HepG2 (cell line): ENCODE results near the gene PSD. TPM values are rescaled to one million over a fixed set of nuclear protein-coding genes. Genes with fewer than 3 reads are reported as not detected.
A peak's percentile ranks its signal among the peaks of the same experiment; 100 is the strongest.

ENCODE experiments used
- ATF7 ChIP-seq, 2 experiments: fragments of 450-650 bp in 1 of 2; sonication (generic) in 1 of 2; formaldehyde crosslinking in 1 of 2; IDR thresholded peaks; 2 replicates each; pipeline versions ENCODE4 v1.4.0 to v1.6.1; 2016 to 2020; ENCODE audit warnings: antibody characterized with exemption in 1 of 2, mild to moderate bottlenecking in 1 of 2, missing genetic modification reagents in 1 of 2
- CCDC6 ChIP-seq: sonication (generic); formaldehyde crosslinking; IDR thresholded peaks from 2 replicates; pipeline ENCODE4 v1.8.1; 2022; ENCODE audit warnings: mild to moderate bottlenecking, missing genetic modification reagents, moderate library complexity
- FOXJ3 ChIP-seq: sonication (generic); formaldehyde crosslinking; IDR thresholded peaks from 2 replicates; pipeline ENCODE4 v1.4.0; 2020; ENCODE audit warnings: missing genetic modification reagents, mild to moderate bottlenecking, borderline replicate concordance
- HNF4A ChIP-seq: sonication (generic); formaldehyde crosslinking; IDR thresholded peaks from 2 replicates; pipeline ENCODE4 v1.4.0; 2020; ENCODE audit warnings: missing genetic modification reagents
- MBNL3 ChIP-seq: fragments of 250-450 bp; sonication (Bioruptor Pico); conservative IDR thresholded peaks from 2 replicates; pipeline ENCODE4 v1.8.0; 2022; ENCODE audit warnings: mild to moderate bottlenecking, inconsistent platforms
- NFIB ChIP-seq: sonication (generic); formaldehyde crosslinking; IDR thresholded peaks from 2 replicates; pipeline ENCODE4 v1.9.0; 2021; ENCODE audit warnings: missing genetic modification reagents, mild to moderate bottlenecking, borderline replicate concordance
- PHF20 ChIP-seq: sonication (generic); formaldehyde crosslinking; IDR thresholded peaks from 2 replicates; pipeline ENCODE4 v1.5.0; 2020; ENCODE audit warnings: mild to moderate bottlenecking, missing genetic modification reagents
- PHF5A ChIP-seq: IDR thresholded peaks from one replicate; pipeline ENCODE4 v1.6.1; 2018; ENCODE audit warnings: low read depth, missing genetic modification reagents; ENCODE audit not compliant: unreplicated experiment
- POLR2A ChIP-seq, 2 experiments: IDR thresholded peaks; 2 replicates each; pipeline ENCODE4 v1.6.1; 2011; ENCODE audit warnings: low read depth in 2 of 2, low read length in 2 of 2, mild to moderate bottlenecking in 1 of 2, moderate library complexity in 1 of 2; ENCODE audit not compliant: insufficient read depth in 1 of 2
- STAG1 ChIP-seq: sonication (generic); formaldehyde crosslinking; IDR thresholded peaks from 2 replicates; pipeline ENCODE4 v1.4.0; 2020; ENCODE audit warnings: missing genetic modification reagents
- TCF7L2 ChIP-seq: IDR thresholded peaks from 2 replicates; pipeline ENCODE4 v1.6.1; 2011; ENCODE audit warnings: mild to moderate bottlenecking, low read depth, low read length, moderate library complexity
- ZNF12 ChIP-seq: sonication (generic); formaldehyde crosslinking; IDR thresholded peaks from 2 replicates; pipeline ENCODE4 v1.5.0; 2020; ENCODE audit warnings: missing genetic modification reagents
- ZNF354B ChIP-seq: sonication (generic); formaldehyde crosslinking; IDR thresholded peaks from 2 replicates; pipeline ENCODE4 v1.8.0; 2022; ENCODE audit warnings: mild to moderate bottlenecking, missing genetic modification reagents
- ZNF546 ChIP-seq: sonication (generic); formaldehyde crosslinking; conservative IDR thresholded peaks from 2 replicates; pipeline ENCODE4 v1.8.1; 2023; ENCODE audit warnings: mild to moderate bottlenecking, missing genetic modification reagents
- ZNF615 ChIP-seq: sonication (generic); formaldehyde crosslinking; IDR thresholded peaks from 2 replicates; pipeline ENCODE4 v1.5.0; 2020; ENCODE audit warnings: mild to moderate bottlenecking, missing genetic modification reagents, borderline replicate concordance
- ZNF713 ChIP-seq: sonication (generic); formaldehyde crosslinking; IDR thresholded peaks from 2 replicates; pipeline ENCODE4 v1.4.0; 2020; ENCODE audit warnings: mild to moderate bottlenecking, missing genetic modification reagents
- ZNF891 ChIP-seq: sonication (generic); formaldehyde crosslinking; IDR thresholded peaks from 2 replicates; pipeline ENCODE4 v1.5.0; 2020; ENCODE audit warnings: mild to moderate bottlenecking, missing genetic modification reagents
- ZZZ3 ChIP-seq: sonication (generic); formaldehyde crosslinking; IDR thresholded peaks from 2 replicates; pipeline ENCODE4 v1.4.0; 2020; ENCODE audit warnings: missing genetic modification reagents, mild to moderate bottlenecking, borderline replicate concordance
- polyA plus RNA-seq, 8 experiments: library from polyadenylated mRNA; depleted of rRNA in 3 of 8; stranded (reverse) in 7 of 8; unstranded in 1 of 8; fragments of >200 nt; fragmentation: Illumina TruSeq in 4 of 8; extraction: Trizol in 4 of 8; gene quantifications; 2 replicates each; pipeline versions ENCODE4 v1.2.1 to v1.2.3, GENCODE V29; 2011 to 2016; ENCODE audit warnings: low read depth in 4 of 8, missing spikeins in 1 of 8, mixed read lengths in 1 of 8; ENCODE audit not compliant: insufficient read depth in 1 of 8
- total RNA-seq, 5 experiments: library from RNA; depleted of rRNA; stranded (reverse); fragments of >200 nt; fragmentation: Illumina TruSeq; extraction: Trizol; gene quantifications; 2 replicates each; pipeline ENCODE4 v1.2.3, GENCODE V29; 2016; ENCODE audit warnings: low read depth in 1 of 5
- TF ChIP-seq, protein P1 (sequence below): sonication (generic); formaldehyde crosslinking; conservative IDR thresholded peaks from 2 replicates; pipeline ENCODE4 v1.4.0; 2020; ENCODE audit warnings: missing genetic modification reagents
- TF ChIP-seq, protein P2 (sequence below): IDR thresholded peaks from 2 replicates; pipeline ENCODE4 v1.6.1; 2016; ENCODE audit warnings: missing biosample characterization, missing genetic modification reagents, low read depth
- TF ChIP-seq, protein P3 (sequence below): sonication (generic); formaldehyde crosslinking; IDR thresholded peaks from 2 replicates; pipeline ENCODE4 v1.4.0; 2020; ENCODE audit warnings: mild to moderate bottlenecking, missing genetic modification reagents

Gene PSD
- total and polyA plus RNA-seq, 2 of the 13 experiments (the other 11 are each of a cell fraction or from before 2014, with no cell fraction given) = 0.35 to 0.58 TPM

DNA sequence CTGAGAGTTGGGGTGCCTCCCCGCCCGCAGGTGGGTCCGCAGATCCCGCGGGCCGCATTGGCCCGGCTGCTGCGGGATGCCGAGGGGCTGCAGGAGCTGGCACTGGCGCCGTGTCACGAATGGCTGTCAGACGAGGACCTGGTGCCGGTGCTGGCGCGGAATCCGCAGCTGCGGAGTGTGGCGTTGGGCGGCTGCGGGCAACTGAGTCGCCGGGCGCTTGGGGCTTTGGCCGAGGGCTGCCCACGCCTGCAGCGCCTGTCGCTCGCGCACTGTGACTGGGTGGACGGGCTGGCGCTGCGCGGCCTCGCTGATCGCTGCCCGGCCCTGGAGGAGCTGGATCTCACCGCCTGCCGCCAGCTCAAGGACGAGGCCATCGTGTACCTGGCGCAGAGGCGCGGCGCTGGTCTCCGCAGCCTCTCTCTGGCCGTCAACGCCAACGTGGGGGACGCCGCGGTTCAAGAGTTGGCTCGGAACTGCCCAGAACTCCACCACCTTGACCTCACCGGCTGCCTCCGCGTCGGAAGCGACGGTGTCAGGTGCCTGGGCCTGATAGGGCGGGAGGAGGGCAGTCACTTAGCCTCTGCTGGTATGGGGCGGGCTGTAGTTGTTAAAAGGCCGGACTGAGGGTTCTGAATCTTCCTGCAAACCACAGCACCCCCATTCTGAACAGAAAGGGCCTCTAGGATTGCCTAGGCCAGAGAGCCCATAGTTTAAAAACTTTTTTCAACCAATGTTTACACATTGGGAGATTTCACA is 3.4 kb upstream of the PSD start (continued):
- TF ChIP-seq, protein P1, sequence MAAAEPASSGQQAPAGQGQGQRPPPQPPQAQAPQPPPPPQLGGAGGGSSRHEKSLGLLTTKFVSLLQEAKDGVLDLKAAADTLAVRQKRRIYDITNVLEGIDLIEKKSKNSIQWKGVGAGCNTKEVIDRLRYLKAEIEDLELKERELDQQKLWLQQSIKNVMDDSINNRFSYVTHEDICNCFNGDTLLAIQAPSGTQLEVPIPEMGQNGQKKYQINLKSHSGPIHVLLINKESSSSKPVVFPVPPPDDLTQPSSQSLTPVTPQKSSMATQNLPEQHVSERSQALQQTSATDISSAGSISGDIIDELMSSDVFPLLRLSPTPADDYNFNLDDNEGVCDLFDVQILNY = peak; percentile 40; the same call in 1 of the 2 replicates
- TF ChIP-seq ATF7 (IDR thresholded peaks at IDR 0.05) (no peak), ATF7 (CRISPR knock-in tag; IDR thresholded peaks at IDR 0.05) (no peak), MBNL3 (CRISPR knock-in tag) (no peak), ZNF891 (CRISPR knock-in tag) (no peak; the same call in 1 of the 2 replicates), CCDC6 (CRISPR knock-in tag) (peak; percentile 25; the same call in 1 of the 2 replicates), STAG1 (no peak), PHF20 (CRISPR knock-in tag) (no peak), ZZZ3 (CRISPR knock-in tag) (no peak), POLR2A (IDR thresholded peaks at IDR 0.05; ENCODE audit: insufficient read depth in 1 of 2, low read depth in 2 of 2, low read length in 2 of 2) (no peak; a peak in 1 of 4 replicates), ZNF354B (CRISPR knock-in tag) (no peak), ZNF615 (no peak), ZNF713 (CRISPR knock-in tag) (no peak), HNF4A (no peak), PHF5A (no peak), TCF7L2 (no peak), ZNF12 (CRISPR knock-in tag) (no peak), NFIB (CRISPR knock-in tag) (peak; percentile 64; the same call in 1 of the 2 replicates), ZNF546 (no peak; the same call in 1 of the 2 replicates), FOXJ3 (CRISPR knock-in tag) (no peak)
- TF ChIP-seq, protein P2, sequence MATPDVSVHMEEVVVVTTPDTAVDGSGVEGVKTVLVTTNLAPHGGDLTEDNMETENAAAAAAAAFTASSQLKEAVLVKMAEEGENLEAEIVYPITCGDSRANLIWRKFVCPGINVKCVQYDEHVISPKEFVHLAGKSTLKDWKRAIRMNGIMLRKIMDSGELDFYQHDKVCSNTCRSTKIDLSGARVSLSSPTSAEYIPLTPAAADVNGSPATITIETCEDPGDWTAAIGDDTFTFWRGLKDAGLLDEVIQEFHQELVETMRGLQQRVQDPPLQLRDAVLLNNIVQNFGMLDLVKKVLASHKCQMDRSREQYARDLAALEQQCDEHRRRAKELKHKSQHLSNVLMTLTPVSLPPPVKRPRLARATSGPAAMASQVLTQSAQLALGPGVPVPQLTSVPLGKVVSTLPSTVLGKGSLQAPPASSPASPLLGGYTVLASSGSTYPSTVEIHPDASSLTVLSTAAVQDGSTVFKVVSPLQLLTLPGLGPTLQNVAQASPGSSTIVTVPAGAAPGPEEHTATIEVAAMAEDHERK (CRISPR knock-in tag) = no peak
- TF ChIP-seq, protein P3, sequence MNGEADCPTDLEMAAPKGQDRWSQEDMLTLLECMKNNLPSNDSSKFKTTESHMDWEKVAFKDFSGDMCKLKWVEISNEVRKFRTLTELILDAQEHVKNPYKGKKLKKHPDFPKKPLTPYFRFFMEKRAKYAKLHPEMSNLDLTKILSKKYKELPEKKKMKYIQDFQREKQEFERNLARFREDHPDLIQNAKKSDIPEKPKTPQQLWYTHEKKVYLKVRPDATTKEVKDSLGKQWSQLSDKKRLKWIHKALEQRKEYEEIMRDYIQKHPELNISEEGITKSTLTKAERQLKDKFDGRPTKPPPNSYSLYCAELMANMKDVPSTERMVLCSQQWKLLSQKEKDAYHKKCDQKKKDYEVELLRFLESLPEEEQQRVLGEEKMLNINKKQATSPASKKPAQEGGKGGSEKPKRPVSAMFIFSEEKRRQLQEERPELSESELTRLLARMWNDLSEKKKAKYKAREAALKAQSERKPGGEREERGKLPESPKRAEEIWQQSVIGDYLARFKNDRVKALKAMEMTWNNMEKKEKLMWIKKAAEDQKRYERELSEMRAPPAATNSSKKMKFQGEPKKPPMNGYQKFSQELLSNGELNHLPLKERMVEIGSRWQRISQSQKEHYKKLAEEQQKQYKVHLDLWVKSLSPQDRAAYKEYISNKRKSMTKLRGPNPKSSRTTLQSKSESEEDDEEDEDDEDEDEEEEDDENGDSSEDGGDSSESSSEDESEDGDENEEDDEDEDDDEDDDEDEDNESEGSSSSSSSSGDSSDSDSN = 0 out of 2 replicates have a peak, but pooled peaks have one; percentile 5
